GM23248 (cell line): ENCODE results near the gene PHLDB3.

ENCODE experiments used
- EZH2 ChIP-seq: fragments of 200-600 bp; sonication (generic); IDR thresholded peaks from 2 replicates; pipeline ENCODE4 v1.6.1; 2018; ENCODE audit warnings: antibody characterized with exemption, mild to moderate bottlenecking; ENCODE audit not compliant: insufficient read depth, poor library complexity, severe bottlenecking
- EZH2phosphoT487 ChIP-seq: fragments of 200-600 bp; sonication (generic); IDR thresholded peaks from 2 replicates; pipeline ENCODE4 v1.6.1; 2018; ENCODE audit warnings: antibody characterized with exemption, moderate library complexity, mild to moderate bottlenecking, low read depth; ENCODE audit not compliant: insufficient read depth

DNA sequence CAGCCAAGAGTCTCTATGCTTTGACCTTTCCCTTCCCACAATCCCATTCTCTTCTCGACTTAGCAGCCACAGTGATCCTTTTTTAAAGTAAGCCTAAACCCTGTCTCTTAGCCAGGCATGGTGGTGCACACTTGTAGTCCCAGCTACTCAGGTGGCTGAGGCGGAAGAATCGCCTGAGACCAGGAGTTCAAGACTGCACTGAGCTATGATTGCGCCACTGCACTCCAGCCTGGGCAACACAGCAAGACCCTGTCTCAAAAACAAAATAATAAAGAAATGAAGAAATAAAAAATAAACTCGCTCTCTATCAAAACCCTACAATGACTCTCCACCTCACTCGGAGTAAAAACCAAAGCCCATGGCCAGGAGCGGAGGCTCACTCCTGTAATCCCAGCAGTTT is 75.2 kb downstream of the PHLDB3 start:
- TF ChIP-seq EZH2 (no peak), EZH2phosphoT487 (no peak)
